ENCODE results near the gene KSR1. TPM values are rescaled to one million over a fixed set of nuclear protein-coding genes. Genes with fewer than 3 reads are reported as not detected.
"Not testable (repeated sequence)": the region's sequence is repeated elsewhere in the genome, so short reads cannot be mapped to it uniquely, and the experiment has no call there.

Gene KSR1
- total RNA-seq, 1 experiment from 2014 or later = 88.9 TPM

DNA sequence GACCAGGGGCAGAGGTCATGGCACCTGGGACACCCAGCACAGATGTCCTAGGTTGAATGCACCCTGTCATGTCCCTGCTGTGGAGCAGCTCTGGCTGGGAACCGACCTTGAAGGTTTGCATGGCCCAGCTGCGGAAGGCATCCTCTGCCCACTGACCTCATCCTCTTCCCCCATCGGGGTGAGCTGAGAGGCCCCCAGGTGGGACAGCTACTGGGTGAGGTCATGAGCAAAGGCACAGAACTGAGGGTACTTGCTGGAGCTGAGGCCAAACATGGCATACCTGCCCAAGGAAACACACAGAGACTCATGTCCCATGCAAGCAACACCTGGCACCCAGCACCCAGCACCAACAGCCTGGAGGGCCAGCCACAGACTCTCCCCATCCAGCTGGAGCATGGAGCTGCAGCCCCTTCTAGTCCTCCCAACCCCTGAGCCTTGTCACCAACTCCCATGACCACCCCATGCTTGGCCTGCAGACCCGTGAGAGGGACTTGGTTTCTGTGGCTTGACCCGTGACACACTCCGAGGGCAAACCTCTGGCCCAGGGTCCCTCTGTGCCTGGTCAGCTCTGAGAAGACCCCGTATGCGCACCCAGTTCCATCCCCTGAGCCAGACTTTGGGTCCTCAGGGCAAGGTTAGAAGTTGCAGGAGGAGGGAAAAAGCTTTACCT, 207.8 kb downstream of the KSR1 start:
- H3K36me3 ChIP-seq (ENCODE audit: control insufficient read depth, insufficient read depth, low read length) = no peaks in the 10 kb centered on the region
- Mint-ChIP-seq H3K27me3 (ENCODE audit: insufficient read depth, unreplicated experiment) (peaks cover 9% of the 10 kb centered on the region), H3K27ac (ENCODE audit: unreplicated experiment) (no peak overlapping the region), H3K36me3 (ENCODE audit: insufficient read depth, unreplicated experiment) (no peaks in the 10 kb centered on the region), H3K4me3 (ENCODE audit: unreplicated experiment) (no peak overlapping the region), H3K9me3 (ENCODE audit: unreplicated experiment) (no peaks in the 10 kb centered on the region), H3K4me1 (ENCODE audit: low read depth, unreplicated experiment) (no peaks in the 10 kb centered on the region)
- no TSS peak for BruUV-seq (replicated peaks)
- intact Hi-C loops (cut with micrococcal nuclease; ENCODE audit: unreplicated experiment) = no loop called here
- peak in 1 of 2 experiments; percentile 34 for DNase-seq
- H3K4me1 ChIP-seq = no peaks in the 10 kb centered on the region
- ChIA-PET POLR2A (no interaction called here), CTCF (interaction anchor here (1.0 to 1.5 kb wide), 3 partner anchors 10 to 78 kb away, joined by 3 to 8 read pairs (median 3); no protein-coding TSS in a partner anchor)
- no peaks in the 10 kb centered on the region for H3K9me3 ChIP-seq
- TF ChIP-seq, protein P1, sequence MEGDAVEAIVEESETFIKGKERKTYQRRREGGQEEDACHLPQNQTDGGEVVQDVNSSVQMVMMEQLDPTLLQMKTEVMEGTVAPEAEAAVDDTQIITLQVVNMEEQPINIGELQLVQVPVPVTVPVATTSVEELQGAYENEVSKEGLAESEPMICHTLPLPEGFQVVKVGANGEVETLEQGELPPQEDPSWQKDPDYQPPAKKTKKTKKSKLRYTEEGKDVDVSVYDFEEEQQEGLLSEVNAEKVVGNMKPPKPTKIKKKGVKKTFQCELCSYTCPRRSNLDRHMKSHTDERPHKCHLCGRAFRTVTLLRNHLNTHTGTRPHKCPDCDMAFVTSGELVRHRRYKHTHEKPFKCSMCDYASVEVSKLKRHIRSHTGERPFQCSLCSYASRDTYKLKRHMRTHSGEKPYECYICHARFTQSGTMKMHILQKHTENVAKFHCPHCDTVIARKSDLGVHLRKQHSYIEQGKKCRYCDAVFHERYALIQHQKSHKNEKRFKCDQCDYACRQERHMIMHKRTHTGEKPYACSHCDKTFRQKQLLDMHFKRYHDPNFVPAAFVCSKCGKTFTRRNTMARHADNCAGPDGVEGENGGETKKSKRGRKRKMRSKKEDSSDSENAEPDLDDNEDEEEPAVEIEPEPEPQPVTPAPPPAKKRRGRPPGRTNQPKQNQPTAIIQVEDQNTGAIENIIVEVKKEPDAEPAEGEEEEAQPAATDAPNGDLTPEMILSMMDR (IDR thresholded peaks at IDR 0.05; ENCODE audit: insufficient read depth in 1 of 2, low read depth in 1 of 2, low read length in 1 of 2, severe bottlenecking in 1 of 2, unreplicated experiment in 1 of 2) = no peak
- no peak overlapping the region for H3K4me3 ChIP-seq (ENCODE audit: low read depth, low read length)
- H3K27me3 ChIP-seq (replicated peaks; ENCODE audit: control insufficient read depth, insufficient read depth, low read length) = 0 out of 2 replicates have a peak, but pooled peaks cover 2% of the 10 kb centered on the region

DNA sequence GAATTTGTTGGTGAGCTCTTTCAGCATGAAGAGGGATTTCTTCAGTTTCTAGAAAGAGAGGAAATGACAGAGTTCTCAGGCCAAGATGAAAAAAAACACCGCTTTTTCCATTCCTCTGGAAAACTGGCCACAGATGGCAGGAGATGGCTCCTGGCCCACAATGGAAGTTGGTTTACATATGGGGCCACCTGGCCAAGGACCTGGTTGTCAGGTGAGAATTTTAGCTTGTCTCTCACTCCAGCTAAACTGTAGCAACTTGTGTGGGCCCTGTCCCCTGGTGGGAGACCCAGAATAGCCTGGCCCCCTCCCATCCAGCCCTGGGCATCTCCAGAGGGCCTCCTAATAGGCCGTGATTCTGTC, 208.3 kb downstream of the KSR1 start:
- H3K9me3 ChIP-seq = no peaks in the 10 kb centered on the region
- no TSS peak for BruUV-seq (replicated peaks)
- Mint-ChIP-seq H3K4me1 (ENCODE audit: low read depth, unreplicated experiment) (no peaks in the 10 kb centered on the region), H3K4me3 (ENCODE audit: unreplicated experiment) (no peak overlapping the region), H3K9me3 (ENCODE audit: unreplicated experiment) (no peaks in the 10 kb centered on the region), H3K36me3 (ENCODE audit: insufficient read depth, unreplicated experiment) (no peaks in the 10 kb centered on the region), H3K27ac (ENCODE audit: unreplicated experiment) (no peak overlapping the region), H3K27me3 (ENCODE audit: insufficient read depth, unreplicated experiment) (peaks cover 8% of the 10 kb centered on the region)
- ChIA-PET CTCF (interaction anchor here (1.5 kb wide), 2 partner anchors 10 to 77 kb away, joined by 3 to 8 read pairs; no protein-coding TSS in a partner anchor), POLR2A (no interaction called here)
- no peaks in the 10 kb centered on the region for H3K4me1 ChIP-seq
- TF ChIP-seq, protein P1 (IDR thresholded peaks at IDR 0.05; ENCODE audit: insufficient read depth in 1 of 2, low read depth in 1 of 2, low read length in 1 of 2, severe bottlenecking in 1 of 2, unreplicated experiment in 1 of 2) = no peak
- no peak overlapping the region for H3K4me3 ChIP-seq (ENCODE audit: low read depth, low read length)
- intact Hi-C loops (cut with micrococcal nuclease; ENCODE audit: unreplicated experiment) = no loop called here
- no peaks in the 10 kb centered on the region for H3K36me3 ChIP-seq (ENCODE audit: control insufficient read depth, insufficient read depth, low read length)
- H3K27me3 ChIP-seq (replicated peaks; ENCODE audit: control insufficient read depth, insufficient read depth, low read length) = 0 out of 2 replicates have a peak, but pooled peaks cover 4% of the 10 kb centered on the region
- peak in 1 of 2 experiments; percentile 26 for DNase-seq

DNA sequence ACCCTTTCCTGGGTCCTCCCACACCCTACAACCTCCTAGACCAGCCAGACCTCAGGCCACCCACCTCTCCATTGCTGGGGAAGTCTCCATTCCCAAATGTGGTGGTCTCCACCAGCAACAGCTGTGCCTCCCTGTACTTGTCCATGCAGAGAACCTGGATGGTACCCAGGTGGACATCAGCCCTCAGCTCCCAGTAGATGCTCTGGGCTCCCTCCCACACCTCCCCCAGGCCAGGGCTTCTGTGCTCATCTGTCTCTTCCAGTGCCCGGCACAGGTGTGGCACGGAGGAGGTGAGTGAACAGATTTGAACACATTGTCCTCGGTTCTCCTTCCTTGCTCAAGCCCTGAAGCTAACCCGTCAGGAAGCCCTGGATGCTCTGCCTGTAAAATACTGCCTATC, 209.3 kb downstream of the KSR1 start:
- CTCF ChIA-PET = interaction anchor here (1.2 kb wide), 1 partner anchor 11 kb away, joined by 7 read pairs; no protein-coding TSS in a partner anchor
- peaks cover 9% of the 10 kb centered on the region for H3K27me3 Mint-ChIP-seq (ENCODE audit: insufficient read depth, unreplicated experiment)

DNA sequence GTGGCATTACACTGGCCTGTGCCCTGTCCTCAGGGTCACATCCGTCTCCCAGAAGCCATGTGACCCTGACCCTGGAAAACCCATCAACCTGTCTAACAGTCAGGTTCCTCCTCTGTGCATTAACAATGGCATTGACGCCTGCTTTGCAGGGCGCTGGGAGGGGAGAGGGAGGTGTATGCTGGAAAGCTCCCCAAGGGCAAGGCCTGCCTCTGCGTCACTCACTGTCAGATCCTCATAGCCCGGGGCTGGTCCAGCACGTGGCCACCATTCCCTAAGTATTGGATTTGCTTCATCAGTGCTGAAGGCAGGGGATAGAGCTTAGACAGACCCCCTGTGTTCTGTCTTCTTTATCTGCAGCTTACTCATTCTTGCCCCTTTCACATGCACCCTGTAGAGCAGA, 210.0 kb downstream of the KSR1 start:
- BruUV-seq (replicated peaks) = not testable (repeated sequence)

More for the DNA sequence above, 209.3 kb downstream of the KSR1 start:
- POLR2A ChIA-PET = no interaction called here
- Histone ChIP-seq H3K36me3 (ENCODE audit: control insufficient read depth, insufficient read depth, low read length) (no peaks in the 10 kb centered on the region), H3K9me3 (no peaks in the 10 kb centered on the region), H3K27me3 (replicated peaks; ENCODE audit: control insufficient read depth, insufficient read depth, low read length) (0 out of 2 replicates have a peak, but pooled peaks cover 4% of the 10 kb centered on the region), H3K4me1 (no peaks in the 10 kb centered on the region), H3K4me3 (ENCODE audit: low read depth, low read length) (no peak overlapping the region)
- no TSS peak for BruUV-seq (replicated peaks)
- Mint-ChIP-seq H3K27ac (ENCODE audit: unreplicated experiment) (no peak overlapping the region), H3K4me1 (ENCODE audit: low read depth, unreplicated experiment) (no peaks in the 10 kb centered on the region), H3K9me3 (ENCODE audit: unreplicated experiment) (no peaks in the 10 kb centered on the region), H3K36me3 (ENCODE audit: insufficient read depth, unreplicated experiment) (no peaks in the 10 kb centered on the region), H3K4me3 (ENCODE audit: unreplicated experiment) (no peak overlapping the region)
- peak in 1 of 2 experiments; percentile 39 for DNase-seq
- intact Hi-C loops (cut with micrococcal nuclease; ENCODE audit: unreplicated experiment) = no loop called here
- TF ChIP-seq, protein P1 (IDR thresholded peaks at IDR 0.05; ENCODE audit: insufficient read depth in 1 of 2, low read depth in 1 of 2, low read length in 1 of 2, severe bottlenecking in 1 of 2, unreplicated experiment in 1 of 2) = no peak

More for the DNA sequence above, 210.0 kb downstream of the KSR1 start:
- H3K4me3 ChIP-seq (ENCODE audit: low read depth, low read length); H3K4me3 Mint-ChIP-seq (ENCODE audit: unreplicated experiment); H3K27me3 Mint-ChIP-seq (ENCODE audit: insufficient read depth, unreplicated experiment); H3K27ac Mint-ChIP-seq (ENCODE audit: unreplicated experiment); H3K36me3 ChIP-seq (ENCODE audit: control insufficient read depth, insufficient read depth, low read length); POLR2A ChIA-PET; H3K27me3 ChIP-seq (replicated peaks; ENCODE audit: control insufficient read depth, insufficient read depth, low read length); H3K4me1 Mint-ChIP-seq (ENCODE audit: low read depth, unreplicated experiment); H3K36me3 Mint-ChIP-seq (ENCODE audit: insufficient read depth, unreplicated experiment); H3K9me3 ChIP-seq; H3K4me1 ChIP-seq; H3K9me3 Mint-ChIP-seq (ENCODE audit: unreplicated experiment); intact Hi-C loops (cut with micrococcal nuclease; ENCODE audit: unreplicated experiment): not testable (repeated sequence)
- peak in 1 of 2 experiments; percentile 37 for DNase-seq
- CTCF ChIA-PET = interaction anchor here (1.2 kb wide), 1 partner anchor 12 kb away, joined by 7 read pairs; no protein-coding TSS in a partner anchor

All from Caco-2 (cell line).